GM12878 (cell line): Measurements from ENCODE around the gene PC. TPM values are rescaled to one million over a fixed set of nuclear protein-coding genes. Genes with fewer than 3 reads are reported as not detected.

ENCODE experiments used
- ATAC-seq: fragments of 200-7000 bp; cut with Tn5 transposase; 3 replicates; pipeline ENCODE4 v1.9.1; 2020; ENCODE audit warnings: mild to moderate bottlenecking, moderate library complexity
- BruUV-seq: library from RNA; stranded (reverse); fragments of 400-500 nt; replicated peaks from 2 replicates; lab custom pipeline; 2021; lab: Mats Ljungman, UMichigan
- CTCF ChIA-PET: fragments of 300-600 bp; sonication (Branson Sonifier 250); formaldehyde crosslinking; extraction: SDS; loops from one replicate; lab custom pipeline; 2021; ENCODE audit warnings: inconsistent platforms; lab: Yijun Ruan, JAX
- POLR2A ChIA-PET: fragments of 350-600 bp; formaldehyde crosslinking; extraction: SDS; loops from one replicate; lab custom pipeline; 2021; ENCODE audit warnings: inconsistent platforms; lab: Charles Lee
- RAD21 ChIA-PET: fragments of 300-600 bp; sonication (Branson Sonifier 250); formaldehyde crosslinking; loops from one replicate; lab custom pipeline; 2023; ENCODE audit warnings: antibody characterized with exemption; ENCODE audit not compliant: unreplicated experiment; lab: Charles Lee
- SMC1A ChIA-PET: fragments of 300-600 bp; sonication (Branson Sonifier 250); formaldehyde crosslinking; loops from one replicate; lab custom pipeline; 2023; ENCODE audit not compliant: unreplicated experiment, uncharacterized antibody; lab: Charles Lee
- DNase-seq: peaks from one replicate; pipeline ENCODE4 v3.0.0-alpha.2; 2011; ENCODE audit warnings: low read depth, low spot score
- FAIRE-seq: peaks from 3 replicates; lab custom pipeline; 2011; peaks lifted over from hg19 to GRCh38; lab: Jason Lieb, UNC
- H2AFZ ChIP-seq: 2 replicates; pipeline ENCODE4 v1.6.0; 2011; ENCODE audit warnings: low read depth, low read length, control low read depth; ENCODE audit not compliant: control insufficient read depth
- H3K27ac ChIP-seq: 2 replicates; pipeline ENCODE4 v1.5.1; 2011; ENCODE audit warnings: control low read depth; ENCODE audit not compliant: control insufficient read depth, insufficient read depth
- H3K27me3 ChIP-seq, 2 experiments: replicated peaks in 1 of 2; 2 replicates each; pipeline versions ENCODE4 v1.6.0 to v1.6.1; 2011; ENCODE audit warnings: low read length in 1 of 2; ENCODE audit not compliant: control insufficient read depth in 2 of 2, insufficient read depth in 2 of 2
- H3K36me3 ChIP-seq, 2 experiments: 2 replicates each; pipeline ENCODE4 v1.5.1; 2011; ENCODE audit warnings: low read length in 1 of 2; ENCODE audit not compliant: control insufficient read depth in 2 of 2, insufficient read depth in 2 of 2
- H3K4me1 ChIP-seq: 2 replicates; pipeline ENCODE4 v1.6.1; 2011; ENCODE audit warnings: mild to moderate bottlenecking, low read length, moderate library complexity, mixed read lengths; ENCODE audit not compliant: control insufficient read depth, insufficient read depth
- H3K4me2 ChIP-seq: 2 replicates; pipeline ENCODE4 v1.6.0; 2011; ENCODE audit warnings: control low read depth; ENCODE audit not compliant: control insufficient read depth, insufficient read depth
- H3K4me3 ChIP-seq: fragments of 200-600 bp; sonication (generic); 2 replicates; pipeline ENCODE4 v1.5.1; 2016
- H3K79me2 ChIP-seq: 2 replicates; pipeline ENCODE4 v1.6.0; 2011; ENCODE audit warnings: low read length; ENCODE audit not compliant: control insufficient read depth, insufficient read depth
- H3K9ac ChIP-seq: 2 replicates; pipeline ENCODE4 v1.8.0; 2011; ENCODE audit warnings: low read length, control low read depth, mixed read lengths; ENCODE audit not compliant: control insufficient read depth, insufficient read depth
- H3K9me3 ChIP-seq: replicated peaks from 3 replicates; pipeline ENCODE4 v1.5.1; 2011; ENCODE audit warnings: mild to moderate bottlenecking, low read length; ENCODE audit not compliant: control insufficient read depth, insufficient read depth
- H4K20me1 ChIP-seq: 2 replicates; pipeline ENCODE4 v1.6.0; 2011; ENCODE audit not compliant: control insufficient read depth, insufficient read depth
- EED ChIP-seq: sonication (generic); IDR thresholded peaks from 2 replicates; pipeline ENCODE4 v1.6.1; 2016; ENCODE audit warnings: antibody characterized with exemption, low read depth
- EGR1 ChIP-seq, 2 experiments: IDR thresholded peaks; 1 replicate in 1 of 2; 2 replicates in 1 of 2; pipeline ENCODE4 v1.6.1; 2011 to 2012; ENCODE audit warnings: low read depth in 2 of 2, low read length in 2 of 2, borderline replicate concordance in 1 of 2, mild to moderate bottlenecking in 1 of 2, moderate library complexity in 1 of 2
- ESRRA ChIP-seq: IDR thresholded peaks from 2 replicates; pipeline ENCODE4 v1.6.1; 2012; ENCODE audit warnings: mild to moderate bottlenecking, low read length, improper control_type of control experiment
- FOS ChIP-seq: IDR thresholded peaks from 3 replicates; pipeline ENCODE4 v1.6.1; 2011; ENCODE audit warnings: borderline replicate concordance; ENCODE audit not compliant: insufficient read length; ENCODE audit errors: extremely low read depth
- GATAD2B ChIP-seq: fragments of 450-650 bp; conservative IDR thresholded peaks from 2 replicates; pipeline ENCODE4 v1.6.1; 2017; ENCODE audit warnings: low read depth, mild to moderate bottlenecking, moderate library complexity
- HDGF ChIP-seq: fragments of 450-650 bp; IDR thresholded peaks from 2 replicates; pipeline ENCODE4 v1.6.1; 2016; ENCODE audit warnings: antibody characterized with exemption
- IKZF2 ChIP-seq, 2 experiments: fragments of 450-650 bp; IDR thresholded peaks; 2 replicates each; pipeline ENCODE4 v1.6.1; 2017; ENCODE audit warnings: mild to moderate bottlenecking in 2 of 2, moderate library complexity in 2 of 2
- KDM1A ChIP-seq: fragments of 200-600 bp; sonication (generic); IDR thresholded peaks from 2 replicates; pipeline ENCODE4 v1.6.1; 2016; ENCODE audit warnings: borderline replicate concordance
- MLLT1 ChIP-seq: fragments of 450-650 bp; IDR thresholded peaks from 2 replicates; pipeline ENCODE4 v1.6.1; 2016; ENCODE audit warnings: mild to moderate bottlenecking
- MYB ChIP-seq: fragments of 150-350 bp; IDR thresholded peaks from 2 replicates; pipeline ENCODE4 v1.6.1; 2014; ENCODE audit warnings: mild to moderate bottlenecking, low read depth, low read length, borderline replicate concordance
- NFIC ChIP-seq: IDR thresholded peaks from 2 replicates; pipeline ENCODE4 v1.6.1; 2012; ENCODE audit warnings: low read depth, mild to moderate bottlenecking, inconsistent platforms, low read length, moderate library complexity
- SPI1 ChIP-seq: IDR thresholded peaks from 2 replicates; pipeline ENCODE4 v1.6.1; 2011; ENCODE audit warnings: low read depth, mild to moderate bottlenecking, low read length, moderate library complexity, borderline replicate concordance; ENCODE audit not compliant: insufficient read depth
- TCF3 ChIP-seq: IDR thresholded peaks from 2 replicates; pipeline ENCODE4 v1.6.1; 2012; ENCODE audit warnings: low read depth, mild to moderate bottlenecking, low read length, borderline replicate concordance; ENCODE audit not compliant: insufficient read depth
- ZBTB4 ChIP-seq: fragments of 450-650 bp; formaldehyde crosslinking; IDR thresholded peaks from 2 replicates; pipeline ENCODE4 v1.4.0; 2022; ENCODE audit warnings: mild to moderate bottlenecking, moderate library complexity
- ZNF217 ChIP-seq: fragments of 450-650 bp; IDR thresholded peaks from 2 replicates; pipeline ENCODE4 v1.6.1; 2017; ENCODE audit warnings: antibody characterized with exemption, mild to moderate bottlenecking
- ZNF622 ChIP-seq: fragments of 450-650 bp; IDR thresholded peaks from 2 replicates; pipeline ENCODE4 v1.6.1; 2017; ENCODE audit warnings: mild to moderate bottlenecking, inconsistent platforms
- WGBS: methylation state at CpG from one replicate; pipeline ENCODE4 v1.1.6; 2016; ENCODE audit warnings: low lambda C conversion rate; ENCODE audit not compliant: insufficient replicate concordance, insufficient coverage; ENCODE audit errors: missing lambda C conversion rate; 5-methylcytosine and 5-hydroxymethylcytosine counted together
- in situ Hi-C: fragments of 300-500 bp; cut with MboI; formaldehyde crosslinking; loops from 9 replicates; pipeline ENCODE4 v1.14.3; 2018; ENCODE audit warnings: mixed read lengths
- intact Hi-C: fragments of 100-400 bp; cut with micrococcal nuclease; formaldehyde crosslinking; loops from one replicate; pipeline ENCODE4 v1.14.2; 2022; ENCODE audit not compliant: unreplicated experiment
- polyA plus RNA-seq, 11 experiments: library from polyadenylated mRNA; depleted of rRNA in 4 of 11; unstranded in 6 of 11; stranded (reverse) in 5 of 11; fragments of >200 nt; fragmentation: Nextera tagmentation in 4 of 11; fragmentation: Illumina TruSeq in 1 of 11; extraction: Ambion mirVana in 4 of 11; extraction: Trizol in 1 of 11; gene quantifications; 1 replicate in 1 of 11; 2 replicates in 10 of 11; pipeline versions ENCODE4 v1.2.1 to v1.2.3, GENCODE V29; 2011 to 2016; ENCODE audit warnings: inconsistent platforms in 2 of 11, missing spikeins in 2 of 11, low read depth in 1 of 11
- total RNA-seq, 4 experiments: library from RNA; depleted of rRNA in 3 of 4; stranded (reverse); fragments of >200 nt in 3 of 4; fragmentation: Illumina TruSeq in 1 of 4; extraction: Trizol in 1 of 4; gene quantifications; 2 replicates each; pipeline versions ENCODE4 v1.2.1 to v1.2.3, GENCODE V29; 2013 to 2021
- TF ChIP-seq, protein P1 (sequence below): fragments of 450-650 bp; IDR thresholded peaks from 2 replicates; pipeline ENCODE4 v1.6.1; 2017; ENCODE audit warnings: mild to moderate bottlenecking, low read depth, inconsistent platforms; ENCODE audit not compliant: poor library complexity, severe bottlenecking

PC gene
- total and polyA plus RNA-seq, 10 of the 15 experiments (the other 5 are each of a cell fraction or from before 2014, with no cell fraction given) = 0.22 to 10.3 (median 4.5) TPM

- CTCF ChIA-PET = interaction anchor here (0.7 to 1.3 kb wide), 3 partner anchors 22 to 190 kb away, joined by 3 read pairs; no protein-coding TSS in a partner anchor
- POLR2A ChIA-PET = interaction anchor here (0.6 kb wide), 1 partner anchor 762 kb away, joined by 4 read pairs; no protein-coding TSS in a partner anchor
- Histone ChIP-seq H3K9me3 (no peaks in the 10 kb centered on the region), H2AFZ (no peak overlapping the region), H3K36me3 (no peaks in the 10 kb centered on the region), H3K4me1 (peaks cover 5% of the 10 kb centered on the region; the same call in 1 of the 2 replicates), H3K79me2 (no peaks in the 10 kb centered on the region), H3K4me2 (no peak overlapping the region), H4K20me1 (no peaks in the 10 kb centered on the region; the same call in 1 of the 2 replicates), H3K27me3 (peaks cover 0 to 2% of the 10 kb centered on the region in 2 experiments; a peak in 2 of 4 replicates), H3K9ac (no peak overlapping the region), H3K27ac (no peak overlapping the region), H3K4me3 (no peak overlapping the region)
- ATAC-seq = no peak
- in situ Hi-C loops (no loop called here), intact Hi-C loops (no loop called here)
- no peak for TF ChIP-seq EGR1 (IDR thresholded peaks at IDR 0.05; ENCODE audit: borderline replicate concordance in 1 of 2, low read depth in 2 of 2, low read length in 2 of 2)
- no peak for TF ChIP-seq NFIC
- no peak for TF ChIP-seq IKZF2 (IDR thresholded peaks at IDR 0.05)
- no peak for TF ChIP-seq MYB
- no peak for TF ChIP-seq FOS
- no peak for TF ChIP-seq ZNF217
- TF ChIP-seq TCF3 = no peak
- TF ChIP-seq GATAD2B = no peak
- no peak for TF ChIP-seq HDGF
- TF ChIP-seq, protein P1, sequence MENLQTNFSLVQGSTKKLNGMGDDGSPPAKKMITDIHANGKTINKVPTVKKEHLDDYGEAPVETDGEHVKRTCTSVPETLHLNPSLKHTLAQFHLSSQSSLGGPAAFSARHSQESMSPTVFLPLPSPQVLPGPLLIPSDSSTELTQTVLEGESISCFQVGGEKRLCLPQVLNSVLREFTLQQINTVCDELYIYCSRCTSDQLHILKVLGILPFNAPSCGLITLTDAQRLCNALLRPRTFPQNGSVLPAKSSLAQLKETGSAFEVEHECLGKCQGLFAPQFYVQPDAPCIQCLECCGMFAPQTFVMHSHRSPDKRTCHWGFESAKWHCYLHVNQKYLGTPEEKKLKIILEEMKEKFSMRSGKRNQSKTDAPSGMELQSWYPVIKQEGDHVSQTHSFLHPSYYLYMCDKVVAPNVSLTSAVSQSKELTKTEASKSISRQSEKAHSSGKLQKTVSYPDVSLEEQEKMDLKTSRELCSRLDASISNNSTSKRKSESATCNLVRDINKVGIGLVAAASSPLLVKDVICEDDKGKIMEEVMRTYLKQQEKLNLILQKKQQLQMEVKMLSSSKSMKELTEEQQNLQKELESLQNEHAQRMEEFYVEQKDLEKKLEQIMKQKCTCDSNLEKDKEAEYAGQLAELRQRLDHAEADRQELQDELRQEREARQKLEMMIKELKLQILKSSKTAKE = no peak
- TF ChIP-seq ESRRA = no peak
- TF ChIP-seq SPI1 = no peak
- no peak for TF ChIP-seq MLLT1
- no peak for TF ChIP-seq KDM1A
- no peak for TF ChIP-seq EED
- no peak for TF ChIP-seq ZNF622
- no peak for TF ChIP-seq ZBTB4 (CRISPR knock-in tag)
- 64% methylated on average over 15 of the region's 15 CpGs for WGBS
- DNase-seq = no peak
- BruUV-seq = no TSS peak
- FAIRE-seq = no peak
- RAD21 ChIA-PET = no interaction called here
- SMC1A ChIA-PET = no interaction called here
These were observed 71.4 kb downstream of the PC start for GRCh38 chr11:66886671-66887221.
